Stimulated activated CD8-positive, alpha-beta memory T cell treated with anti-CD3 and anti-CD28 coated beads, Interleukin-12 subunit alpha, Interleukin-12 subunit beta, amount 100 ng/mL, for 1 hour (primary cell): ENCODE measurements around the gene RNF180.

ENCODE experiments used
- DNase-seq: peaks from one replicate; pipeline ENCODE4 v3.0.0-alpha.2; 2020; ENCODE audit warnings: low read depth

RNF180 gene

GRCh38 chr5:64165500-64166200, at the start of gene RNF180:
Gene RNF180 (plus strand): TSS chr5:64165843. CDS start chr5:64200808, 34,965 bp downstream.
- DNase-seq = no peak

GRCh38 chr5:64125521-64125920, 40.1 kb upstream of the RNF180 start:
- DNase-seq = no peak

- no peak for DNase-seq
Observed at GRCh38 chr5:64126202-64126741, 39.4 kb upstream of the RNF180 start.

GRCh38 chr5:64140018-64140417, 25.6 kb upstream of the RNF180 start:
- DNase-seq = no peak

GRCh38 chr5:64144425-64145215, 21.0 kb upstream of the RNF180 start:
- no peak for DNase-seq

- no peak for DNase-seq
Observed at GRCh38 chr5:64145216-64145895, 20.3 kb upstream of the RNF180 start.

- DNase-seq = no peak
Observed at GRCh38 chr5:64147379-64147778, 18.3 kb upstream of the RNF180 start.

- DNase-seq = no peak
Observed at GRCh38 chr5:64147849-64148441, 17.7 kb upstream of the RNF180 start.

GRCh38 chr5:64149268-64149667, 16.4 kb upstream of the RNF180 start:
- no peak for DNase-seq

GRCh38 chr5:64149857-64150521, 15.7 kb upstream of the RNF180 start:
- no peak for DNase-seq

GRCh38 chr5:64156261-64156660, 9.4 kb upstream of the RNF180 start:
- no peak for DNase-seq

GRCh38 chr5:64158827-64159226, 6.8 kb upstream of the RNF180 start:
- DNase-seq = no peak

GRCh38 chr5:64160201-64160600, 5.4 kb upstream of the RNF180 start:
- DNase-seq = no peak

- no peak for DNase-seq
Observed at GRCh38 chr5:64161420-64161819, 4.2 kb upstream of the RNF180 start.

GRCh38 chr5:64163135-64163534, 2.5 kb upstream of the RNF180 start:
- DNase-seq = no peak

- no peak for DNase-seq
Observed at GRCh38 chr5:64163746-64164145, 1.9 kb upstream of the RNF180 start.

GRCh38 chr5:64164166-64164565, 1.5 kb upstream of the RNF180 start:
- DNase-seq = no peak

GRCh38 chr5:64165160-64165499, 513 bp upstream of the RNF180 start:
- no peak for DNase-seq

- no peak for DNase-seq
Observed at GRCh38 chr5:64166201-64166959, 737 bp downstream of the RNF180 start.

GRCh38 chr5:64176301-64176700, 10.7 kb downstream of the RNF180 start:
- DNase-seq = no peak
